Stimulated activated CD4-positive, alpha-beta T cell treated with anti-CD3 and anti-CD28 coated beads, TNF-alpha, amount 100 ng/mL, for 4 hours (primary cell): ENCODE data around the gene RTL5.

Experiments
- DNase-seq, 3 experiments: peaks; one replicate each; pipeline ENCODE4 v3.0.0-alpha.2; 2020; ENCODE audit warnings: low read depth in 3 of 3

RTL5 gene

DNA sequence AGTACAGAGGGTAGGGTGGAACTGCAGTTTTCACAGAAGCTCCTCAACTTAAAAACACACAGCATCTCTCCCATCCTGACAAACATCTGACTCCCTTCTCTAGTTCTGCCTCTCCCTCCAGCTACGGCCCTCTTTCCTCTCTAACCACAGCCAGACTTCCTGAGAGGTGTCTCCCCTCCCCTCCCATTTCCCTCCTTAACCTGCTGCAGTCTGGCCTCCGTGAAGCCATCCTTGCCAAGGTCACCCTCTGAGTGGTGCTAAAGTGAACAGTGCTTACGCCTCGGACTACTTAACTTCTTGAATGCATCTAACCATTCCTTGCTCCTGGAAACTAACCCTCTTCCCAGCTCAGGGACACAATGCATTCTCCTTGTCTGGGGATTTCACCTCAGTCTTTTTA is 53.3 kb downstream of the RTL5 start:
- no peak for DNase-seq
